ENCODE results near the gene CDK9. TPM values are rescaled to one million over a fixed set of nuclear protein-coding genes. Genes with fewer than 3 reads are reported as not detected.

Gene CDK9
- total RNA-seq, 1 donor from 2014 or later = 78.5 TPM

- H3K4me3 ChIP-seq (ENCODE audit: low read depth, low read length) = no peak overlapping the region
- no peaks in the 10 kb centered on the region for H3K27me3 ChIP-seq (ENCODE audit: control insufficient read depth, insufficient read depth, low read length)
- FAIRE-seq (no peak), DNase-seq (ENCODE audit: low read depth) (no peak)
- no peak for TF ChIP-seq CTCF (IDR thresholded peaks at IDR 0.05; ENCODE audit: insufficient read depth, low read length, severe bottlenecking)
- H3K36me3 ChIP-seq (ENCODE audit: control insufficient read depth, insufficient read depth, low read length) = no peaks in the 10 kb centered on the region
Observed at GRCh38 chr9:127767909-127768331, 17.9 kb upstream of the CDK9 start.

GRCh38 chr9:127768698-127769097, 17.1 kb upstream of the CDK9 start:
- no peaks in the 10 kb centered on the region for H3K27me3 ChIP-seq (ENCODE audit: control insufficient read depth, insufficient read depth, low read length)
- no peak for FAIRE-seq
- no peak overlapping the region for H3K4me3 ChIP-seq (ENCODE audit: low read depth, low read length)
- H3K36me3 ChIP-seq (ENCODE audit: control insufficient read depth, insufficient read depth, low read length) = no peaks in the 10 kb centered on the region
- no peak for DNase-seq (ENCODE audit: low read depth)
- TF ChIP-seq CTCF (IDR thresholded peaks at IDR 0.05; ENCODE audit: insufficient read depth, low read length, severe bottlenecking) = no peak

GRCh38 chr9:127769101-127769500, 16.7 kb upstream of the CDK9 start:
- H3K4me3 ChIP-seq (ENCODE audit: low read depth, low read length) = no peak overlapping the region
- DNase-seq (ENCODE audit: low read depth) (no peak), FAIRE-seq (no peak)
- TF ChIP-seq CTCF (IDR thresholded peaks at IDR 0.05; ENCODE audit: insufficient read depth, low read length, severe bottlenecking) = no peak
- H3K36me3 ChIP-seq (ENCODE audit: control insufficient read depth, insufficient read depth, low read length) = no peaks in the 10 kb centered on the region
- no peaks in the 10 kb centered on the region for H3K27me3 ChIP-seq (ENCODE audit: control insufficient read depth, insufficient read depth, low read length)

GRCh38 chr9:127769929-127770582, 15.8 kb upstream of the CDK9 start:
- no peak for TF ChIP-seq CTCF (IDR thresholded peaks at IDR 0.05; ENCODE audit: insufficient read depth, low read length, severe bottlenecking)
- H3K36me3 ChIP-seq (ENCODE audit: control insufficient read depth, insufficient read depth, low read length) = no peaks in the 10 kb centered on the region
- no peak for DNase-seq (ENCODE audit: low read depth)
- no peak overlapping the region for H3K4me3 ChIP-seq (ENCODE audit: low read depth, low read length)
- H3K27me3 ChIP-seq (ENCODE audit: control insufficient read depth, insufficient read depth, low read length) = no peaks in the 10 kb centered on the region
- no peak for FAIRE-seq

- no peak for FAIRE-seq
- DNase-seq (ENCODE audit: low read depth) = no peak
- Histone ChIP-seq H3K27me3 (ENCODE audit: control insufficient read depth, insufficient read depth, low read length) (no peaks in the 10 kb centered on the region), H3K36me3 (ENCODE audit: control insufficient read depth, insufficient read depth, low read length) (no peaks in the 10 kb centered on the region), H3K4me3 (ENCODE audit: low read depth, low read length) (no peak overlapping the region)
- no peak for TF ChIP-seq CTCF (IDR thresholded peaks at IDR 0.05; ENCODE audit: insufficient read depth, low read length, severe bottlenecking)
Observed at GRCh38 chr9:127770583-127770904, 15.3 kb upstream of the CDK9 start.
